HG02973 (cell line): ENCODE data around the gene SUCLG1.
"Not testable (repeated sequence)": the region's sequence is repeated elsewhere in the genome, so short reads cannot be mapped to it uniquely, and the experiment has no call there.

Source experiments
- ATAC-seq: cut with Tn5 transposase; IDR thresholded peaks from one replicate; pipeline ENCODE4 v1.9.1; 2021; ENCODE audit warnings: moderate library complexity; ENCODE audit not compliant: unreplicated experiment

The SUCLG1 gene

GRCh38 chr2:84459018-84459943 is at the start of gene SUCLG1:
Gene SUCLG1 (minus strand): TSS chr2:84459280. CDS start chr2:84459269, 11 bp downstream.
- ATAC-seq, result peak; percentile 96

GRCh38 chr2:84498150-84498799 is 39.2 kb upstream of the SUCLG1 start:
- ATAC-seq, result no peak

GRCh38 chr2:84497285-84497684 is 38.2 kb upstream of the SUCLG1 start:
- no peak for ATAC-seq

GRCh38 chr2:84496386-84496785 is 37.3 kb upstream of the SUCLG1 start:
- no peak for ATAC-seq

GRCh38 chr2:84495539-84496146 is 36.6 kb upstream of the SUCLG1 start:
- ATAC-seq, result peak; percentile 76

- ATAC-seq, result no peak
Measured at GRCh38 chr2:84494070-84494469, 35.0 kb upstream of the SUCLG1 start.

GRCh38 chr2:84493514-84493913 is 34.4 kb upstream of the SUCLG1 start:
- no peak for ATAC-seq

- ATAC-seq, result no peak
Measured at GRCh38 chr2:84492571-84492970, 33.5 kb upstream of the SUCLG1 start.

- no peak for ATAC-seq
Measured at GRCh38 chr2:84491741-84492140, 32.7 kb upstream of the SUCLG1 start.

- ATAC-seq, result no peak
Measured at GRCh38 chr2:84491256-84491655, 32.2 kb upstream of the SUCLG1 start.

GRCh38 chr2:84487298-84487996 is 28.4 kb upstream of the SUCLG1 start:
- no peak for ATAC-seq

GRCh38 chr2:84486441-84487115 is 27.5 kb upstream of the SUCLG1 start:
- ATAC-seq, result no peak

GRCh38 chr2:84483320-84483719 is 24.2 kb upstream of the SUCLG1 start:
- ATAC-seq, result no peak

- ATAC-seq, result no peak
Measured at GRCh38 chr2:84482603-84483002, 23.5 kb upstream of the SUCLG1 start.

- no peak for ATAC-seq
Measured at GRCh38 chr2:84481702-84482101, 22.6 kb upstream of the SUCLG1 start.

- ATAC-seq, result no peak
Measured at GRCh38 chr2:84478867-84479266, 19.8 kb upstream of the SUCLG1 start.

- ATAC-seq, result no peak
Measured at GRCh38 chr2:84477886-84478285, 18.8 kb upstream of the SUCLG1 start.

- ATAC-seq, result no peak
Measured at GRCh38 chr2:84474176-84474575, 15.1 kb upstream of the SUCLG1 start.

- ATAC-seq, result no peak
Measured at GRCh38 chr2:84472856-84473565, 13.9 kb upstream of the SUCLG1 start.

- not testable (repeated sequence) for ATAC-seq
Measured at GRCh38 chr2:84472423-84472822, 13.3 kb upstream of the SUCLG1 start.
